Right lung (tissue), 5 donors: ENCODE measurements around the gene SCGB1C1. TPM values are rescaled to one million over a fixed set of nuclear protein-coding genes. Genes with fewer than 3 reads are reported as not detected.
"Not testable (repeated sequence)": the region's sequence is repeated elsewhere in the genome, so short reads cannot be mapped to it uniquely, and the experiment has no call there.

Experiments
- DNase-seq, 2 donors: peaks; one replicate each; pipeline ENCODE4 v3.0.0-alpha.2; 2013
- polyA plus RNA-seq, 5 donors: library from polyadenylated mRNA; unstranded; fragments of 120-200 nt; gene quantifications; one replicate each; pipeline versions ENCODE4 v1.2.1 to v1.2.3, GENCODE V29; 2013; ENCODE audit warnings: inconsistent platforms in 1 of 5, low replicate concordance in 1 of 5; ENCODE audit not compliant: insufficient read length in 5 of 5, insufficient read depth in 1 of 5

The SCGB1C1 gene
- polyA plus RNA-seq, 5 donors, result not detected

DNA sequence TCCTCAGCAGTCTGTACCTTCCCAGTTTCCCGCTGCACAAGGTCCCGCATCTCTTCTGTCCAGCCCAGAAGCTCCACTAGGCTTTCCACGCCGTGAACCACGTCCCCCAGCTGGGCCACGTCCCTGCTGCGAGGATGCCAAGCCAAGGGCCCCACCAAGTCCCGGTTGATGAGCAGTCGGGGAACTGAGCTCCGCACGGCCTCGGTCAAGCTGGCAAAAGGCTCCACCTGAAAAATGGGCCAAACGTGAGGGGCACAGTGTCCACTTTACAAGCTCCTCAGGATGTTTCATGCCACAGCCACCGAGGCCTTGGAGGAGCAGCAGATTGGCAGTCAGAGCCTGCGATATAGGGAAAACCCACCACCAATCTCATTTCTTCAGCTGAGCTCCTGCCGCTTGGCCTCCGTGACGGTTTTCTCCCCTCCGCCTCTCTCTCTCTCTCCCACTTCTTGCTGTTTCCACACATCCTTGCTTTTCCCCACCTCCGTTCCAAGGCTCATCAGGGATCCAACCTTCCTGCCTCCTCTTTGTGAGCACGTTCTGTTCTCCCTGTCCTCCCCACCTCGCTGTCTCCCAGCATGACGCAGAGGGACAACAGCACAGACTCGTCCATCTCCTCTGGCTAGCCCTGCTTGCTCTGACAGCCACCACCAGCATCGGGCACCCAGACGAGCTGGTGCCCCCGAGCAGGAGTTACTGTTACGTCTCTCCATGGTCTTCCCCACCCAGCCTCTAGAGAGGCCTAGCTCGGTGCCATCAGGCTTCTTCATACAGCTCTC lies 26.1 kb downstream of the SCGB1C1 start:
- no peak for DNase-seq

DNA sequence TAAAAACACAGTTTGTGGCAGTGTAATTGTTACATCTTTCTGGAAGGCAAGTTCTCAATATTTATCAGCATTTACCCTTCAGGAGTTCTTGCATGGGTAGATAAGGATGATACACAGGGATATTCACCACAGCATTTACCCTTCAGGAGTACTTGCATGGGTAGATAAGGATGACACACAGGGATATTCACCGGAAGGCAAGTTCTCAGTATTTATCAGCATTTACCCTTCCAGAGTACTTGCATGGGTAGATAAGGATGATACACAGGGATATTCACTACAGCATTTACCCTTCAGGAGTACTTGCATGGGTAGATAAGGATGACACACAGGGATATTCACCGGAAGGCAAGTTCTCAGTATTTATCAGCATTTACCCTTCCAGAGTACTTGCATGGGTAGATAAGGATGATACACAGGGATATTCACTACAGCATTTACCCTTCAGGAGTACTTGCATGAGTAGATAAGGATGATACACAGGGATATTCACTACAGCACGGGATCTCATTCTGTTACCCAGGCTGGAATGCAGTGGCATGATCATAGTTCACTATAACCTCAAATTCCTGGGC lies 27.9 kb downstream of the SCGB1C1 start:
- not testable (repeated sequence) for DNase-seq

DNA sequence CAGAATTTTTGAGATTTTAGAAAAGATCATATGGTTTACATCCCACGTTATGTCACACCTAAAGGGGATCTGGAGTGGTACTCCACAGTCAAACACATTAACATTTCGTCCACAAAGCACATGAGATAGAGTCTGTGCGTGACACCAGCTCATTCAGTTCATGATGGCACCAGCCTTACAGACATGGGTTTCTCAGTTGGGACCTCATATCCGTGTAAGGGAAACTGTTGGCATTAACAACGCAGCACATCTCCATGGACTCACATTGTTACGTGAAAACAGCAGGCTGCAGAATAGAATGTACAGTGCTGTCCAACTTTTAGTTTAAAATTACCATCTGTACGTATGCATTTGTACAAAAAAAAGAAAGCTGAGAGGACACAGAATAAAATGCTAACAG lies 28.7 kb downstream of the SCGB1C1 start:
- no peak for DNase-seq

GRCh38 chr11:221998-222789 lies 29.3 kb downstream of the SCGB1C1 start:
- no peak for DNase-seq

- DNase-seq, result no peak
These were observed 30.3 kb downstream of the SCGB1C1 start for GRCh38 chr11:223026-223789.

GRCh38 chr11:223884-224283 lies 31.0 kb downstream of the SCGB1C1 start:
- no peak for DNase-seq

DNA sequence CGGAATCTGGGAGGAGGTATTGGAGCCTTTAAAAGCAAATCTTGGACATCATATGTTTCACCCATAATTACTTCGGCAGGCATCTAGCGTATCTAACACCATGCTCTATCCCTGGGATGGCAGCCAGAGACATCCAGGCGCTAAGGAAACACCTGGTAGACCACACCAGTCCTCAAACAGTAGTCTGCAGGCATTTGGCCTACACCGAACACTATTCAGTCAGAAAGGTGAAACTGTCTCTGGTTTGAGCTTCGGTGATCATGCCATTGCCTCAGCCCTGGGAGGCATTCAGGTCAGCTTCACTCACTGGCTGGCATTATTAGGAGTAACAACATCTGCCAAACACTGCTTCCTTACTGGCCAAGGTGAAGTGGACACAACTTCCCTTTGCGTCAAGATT lies 31.5 kb downstream of the SCGB1C1 start:
- DNase-seq, result no peak

- no peak for DNase-seq
These were observed 33.0 kb downstream of the SCGB1C1 start for GRCh38 chr11:225734-226453.

DNA sequence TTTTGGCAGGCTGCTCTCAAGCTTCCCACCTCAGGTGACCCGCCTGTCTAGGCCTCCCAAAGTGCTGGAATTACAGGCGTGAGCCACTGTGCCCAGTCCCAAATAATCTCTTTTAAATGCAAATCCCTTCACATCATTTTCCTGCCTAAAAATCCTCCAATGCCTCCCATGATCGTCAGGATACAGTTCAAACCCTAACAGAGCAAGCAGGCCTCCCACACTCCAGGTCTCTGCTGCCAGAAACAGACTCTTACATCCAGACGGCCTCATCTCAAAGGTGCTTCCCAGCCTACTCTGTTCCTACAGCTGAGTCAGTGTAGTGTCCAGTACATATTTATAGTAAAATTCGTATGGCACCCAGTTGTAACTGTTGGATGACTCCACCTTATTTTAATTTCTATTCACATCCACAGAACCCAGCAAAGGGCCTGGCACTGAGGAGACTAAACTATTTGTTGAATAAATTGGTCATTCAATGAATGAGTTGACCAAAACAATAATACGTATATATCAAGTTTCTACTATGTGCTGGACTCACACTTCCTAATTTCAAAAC lies 35.0 kb downstream of the SCGB1C1 start:
- no peak for DNase-seq

GRCh38 chr11:230431-230830 lies 37.6 kb downstream of the SCGB1C1 start:
- no peak for DNase-seq

DNA sequence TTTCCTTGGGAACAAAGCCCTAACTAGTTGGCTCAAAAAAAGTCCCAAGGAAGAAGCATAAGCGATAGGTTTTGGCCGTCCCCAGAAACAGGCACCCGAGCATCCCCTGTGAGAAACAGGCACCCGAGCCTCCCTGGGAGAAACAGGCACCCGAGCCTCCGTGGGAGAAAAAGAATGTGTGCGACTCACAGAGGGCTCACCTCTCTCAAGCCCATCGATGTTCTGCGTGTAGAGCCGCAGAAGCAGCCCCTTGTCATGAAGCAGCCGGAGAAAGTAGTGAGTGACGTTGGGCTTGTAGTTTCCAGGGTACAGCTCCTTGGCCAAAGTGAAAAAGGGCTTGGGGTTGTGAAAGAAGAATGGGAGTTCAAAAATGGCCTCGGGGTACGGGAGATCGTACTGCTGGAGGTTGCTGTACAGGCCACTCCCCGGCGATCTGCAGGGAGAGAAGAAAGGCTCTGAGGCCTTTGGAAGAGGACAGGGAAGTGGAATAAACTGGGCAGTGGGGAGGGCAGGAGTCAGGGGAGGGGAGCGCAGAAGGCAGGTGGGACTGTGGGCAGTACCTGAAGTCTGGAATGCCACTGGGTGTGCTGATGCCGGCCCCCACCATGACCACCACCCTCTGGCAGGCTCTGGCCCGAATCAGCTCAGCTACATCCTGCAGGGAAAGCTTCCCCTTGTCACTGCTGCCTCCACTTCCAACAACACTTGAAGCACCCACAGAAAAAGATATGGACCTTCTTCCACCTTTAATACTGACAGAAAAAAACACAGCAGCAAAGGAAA lies 40.1 kb downstream of the SCGB1C1 start:
- DNase-seq, result no peak

- no peak for DNase-seq
These were observed 42.3 kb downstream of the SCGB1C1 start for GRCh38 chr11:235180-235579.

DNA sequence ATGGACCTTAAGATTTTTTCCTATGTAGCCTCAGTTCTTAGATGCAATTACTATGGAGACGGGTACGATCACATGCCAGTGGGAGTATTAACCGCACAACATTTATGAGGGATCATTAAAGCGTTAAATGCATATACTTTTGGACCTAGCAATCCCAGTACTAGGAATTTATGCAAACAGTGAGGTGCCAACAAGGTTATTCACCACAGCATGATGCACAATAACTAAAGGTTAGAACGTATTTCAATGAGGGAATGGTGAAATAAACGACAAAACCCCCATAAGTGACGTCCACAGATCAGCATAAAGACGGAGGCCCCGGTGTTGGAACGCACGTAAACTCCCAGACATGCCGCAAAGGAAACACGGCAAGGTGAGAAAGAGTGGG lies 42.7 kb downstream of the SCGB1C1 start:
- DNase-seq, result no peak

GRCh38 chr11:235997-236773 lies 43.3 kb downstream of the SCGB1C1 start, which contains the start of gene SIRT3:
Gene SIRT3 (minus strand): TSS chr11:236342. CDS start chr11:236328, 14 bp downstream.
- peak; percentile 69 to 78 for DNase-seq

GRCh38 chr11:236774-237767 lies 44.2 kb downstream of the SCGB1C1 start, which contains the start of gene PSMD13:
Gene PSMD13 (plus strand): TSS chr11:236976. CDS start chr11:237050, 74 bp downstream.
- DNase-seq, result peak; percentile 85 to 87

DNA sequence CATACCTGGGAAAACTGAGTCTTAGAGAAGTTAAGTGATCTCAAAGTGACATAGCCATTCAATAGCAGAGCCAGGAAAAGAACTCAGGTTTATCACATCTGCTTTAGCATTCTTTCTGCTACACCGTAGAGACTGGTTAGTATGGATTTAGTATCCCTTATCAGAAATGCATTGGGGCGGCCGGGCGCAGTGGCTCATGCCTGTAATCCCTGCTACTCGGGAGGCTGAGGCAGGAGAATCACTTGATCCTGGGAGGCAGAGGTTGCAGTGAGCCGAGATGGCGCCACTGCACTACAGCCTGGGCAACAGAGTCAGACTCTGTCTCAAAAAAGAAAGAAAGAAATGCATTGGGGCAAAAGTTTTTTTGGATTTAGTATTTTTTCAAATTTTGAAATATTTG lies 45.5 kb downstream of the SCGB1C1 start:
- DNase-seq, result not testable (repeated sequence)

DNA sequence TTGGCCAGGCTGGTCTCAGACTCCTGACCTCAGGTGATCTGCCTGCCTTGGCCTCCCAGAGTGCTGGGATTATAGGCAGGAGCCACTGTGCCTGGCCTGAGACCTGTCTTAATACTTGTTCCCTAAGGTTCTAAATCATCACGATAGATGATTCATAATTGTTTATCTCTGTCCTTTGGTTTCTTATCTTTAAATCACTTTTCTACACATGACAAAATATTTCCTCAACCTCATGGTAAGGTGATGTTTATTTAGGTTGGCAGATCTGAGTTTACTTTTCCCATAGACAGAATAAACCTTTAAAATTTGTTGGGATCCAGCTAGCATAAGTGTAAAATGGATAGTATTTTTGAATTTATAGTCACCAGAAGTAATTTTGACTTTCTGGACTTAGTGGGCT lies 47.4 kb downstream of the SCGB1C1 start:
- DNase-seq, result no peak

DNA sequence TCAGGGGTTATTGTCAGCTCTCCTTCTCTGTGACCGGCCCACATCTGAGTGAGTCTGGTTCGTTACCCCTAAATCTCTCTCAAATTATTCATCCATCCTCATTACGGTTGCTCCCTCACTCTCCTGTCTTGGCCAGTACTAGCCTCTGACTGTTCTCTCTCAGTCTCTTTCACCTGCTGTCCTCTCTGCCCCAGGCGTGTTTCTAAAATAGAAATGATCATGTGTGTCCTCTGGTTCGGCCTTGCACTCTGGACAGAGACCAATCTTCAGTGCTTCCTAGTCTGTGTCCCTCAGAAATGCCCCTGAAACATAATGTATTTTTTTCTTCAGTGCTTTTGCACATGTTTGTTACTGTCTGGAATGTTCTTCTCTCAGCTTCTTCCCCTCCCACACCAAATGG lies 48.8 kb downstream of the SCGB1C1 start:
- no peak for DNase-seq
